HL-60 (cell line): Measurements from ENCODE around the gene ITPRIPL1.

Experiments
- DNase-seq, 2 experiments: peaks; one replicate each; pipeline ENCODE4 v3.0.0-alpha.2; 2010 to 2020; ENCODE audit warnings: low read depth in 1 of 2, low spot score in 1 of 2
- H3K27ac ChIP-seq: fragments of 250-450 bp; sonication (Bioruptor Pico); replicated peaks from 2 replicates; pipeline ENCODE4 v1.5.1; 2020; ENCODE audit warnings: mild to moderate bottlenecking, moderate library complexity
- H3K27me3 ChIP-seq: fragments of 250-450 bp; sonication (Bioruptor Pico); 2 replicates; pipeline ENCODE4 v1.5.1; 2021; ENCODE audit warnings: mild to moderate bottlenecking, moderate library complexity; ENCODE audit not compliant: insufficient read depth, poor library complexity, severe bottlenecking
- H3K4me3 ChIP-seq: replicated peaks from 2 replicates; pipeline ENCODE4 v1.5.1; 2011; ENCODE audit warnings: mild to moderate bottlenecking, control low read depth, low read length; ENCODE audit not compliant: insufficient read depth
- CTCF ChIP-seq: IDR thresholded peaks from one replicate; pipeline ENCODE4 v1.5.1; 2011; ENCODE audit warnings: low read length, control low read depth, inconsistent platforms; ENCODE audit not compliant: insufficient read depth
- GABPA ChIP-seq: IDR thresholded peaks from 2 replicates; pipeline ENCODE4 v1.6.1; 2012; ENCODE audit warnings: low read depth
- POLR2AphosphoS5 ChIP-seq: IDR thresholded peaks from 2 replicates; pipeline ENCODE4 v1.6.1; 2012; ENCODE audit warnings: low read depth
- REST ChIP-seq: IDR thresholded peaks from 2 replicates; pipeline ENCODE4 v1.6.1; 2012; ENCODE audit warnings: low read depth; ENCODE audit not compliant: insufficient replicate concordance
- SPI1 ChIP-seq: IDR thresholded peaks from 2 replicates; pipeline ENCODE4 v1.6.1; 2012; ENCODE audit warnings: low read depth, mild to moderate bottlenecking, borderline replicate concordance
- long read RNA-seq: library from polyadenylated mRNA; unstranded; transcript quantifications from one replicate; pipeline ENCODE4 v2.0.0, GENCODE V29; 2020

The ITPRIPL1 gene
- long read RNA-seq, result 0 reads

GRCh38 chr2:96325041-96325883 is at the start of gene ITPRIPL1:
ITPRIPL1 (plus strand) TSS chr2:96325317; CDS start chr2:96325840, 523 bp downstream.
- TF ChIP-seq GABPA (no peak), REST (no peak), SPI1 (no peak), POLR2AphosphoS5 (no peak), CTCF (no peak)
- Histone ChIP-seq H3K27ac (no peak within 1 kb of the TSS), H3K4me3 (no peak within 1 kb of the TSS), H3K27me3 (peaks cover 6% of the 10 kb centered on the region)
- no peak for DNase-seq

- no peak for DNase-seq
- H3K27me3 ChIP-seq, result no peaks in the 10 kb centered on the region
- TF ChIP-seq GABPA (no peak), REST (no peak), POLR2AphosphoS5 (no peak), SPI1 (no peak), CTCF (no peak)
- H3K4me3 ChIP-seq, result no peak overlapping the region
- H3K27ac ChIP-seq, result no peak overlapping the region
Measured at GRCh38 chr2:96276787-96277499, 48.2 kb upstream of the ITPRIPL1 start.

GRCh38 chr2:96287273-96287856 is 37.8 kb upstream of the ITPRIPL1 start:
- no peak overlapping the region for H3K4me3 ChIP-seq
- DNase-seq, result no peak
- H3K27ac ChIP-seq, result no peak overlapping the region
- no peaks in the 10 kb centered on the region for H3K27me3 ChIP-seq
- TF ChIP-seq CTCF (no peak), REST (no peak), SPI1 (no peak), POLR2AphosphoS5 (no peak), GABPA (no peak)
